K562 (cell line): ENCODE data around the gene TECPR2. TPM values are rescaled to one million over a fixed set of nuclear protein-coding genes. Genes with fewer than 3 reads are reported as not detected.

Experiments
- ATAC-seq: fragments of 200-7000 bp; cut with Tn5 transposase; 3 replicates; pipeline ENCODE4 v1.9.1; 2020; ENCODE audit warnings: moderate library complexity
- BruUV-seq: library from RNA; stranded (reverse); fragments of 400-500 nt; replicated peaks from 2 replicates; lab custom pipeline; 2021; lab: Mats Ljungman, UMichigan
- CTCF ChIA-PET: fragments of 300-600 bp; formaldehyde crosslinking; extraction: SDS; loops from one replicate; lab custom pipeline; 2021; ENCODE audit warnings: low intra/inter-chr PET ratio; lab: Yijun Ruan, JAX
- POLR2A ChIA-PET: fragments of 300-600, 350-650 bp; sonication (Branson Sonifier 250); formaldehyde crosslinking; extraction: SDS; loops from one replicate; lab custom pipeline; 2021; ENCODE audit warnings: antibody characterized with exemption, inconsistent platforms; lab: Yijun Ruan, JAX
- DNase-seq, 4 experiments: peaks; one replicate each; pipeline versions ENCODE4 v3.0.0 to v3.0.0-alpha.2; 2011 to 2018; ENCODE audit warnings: low spot score in 3 of 4, mixed read lengths in 3 of 4; ENCODE audit errors: extremely low read depth in 1 of 4
- FAIRE-seq: peaks from 2 replicates; lab custom pipeline; 2011; peaks lifted over from hg19 to GRCh38; lab: Jason Lieb, UNC
- H2AFZ ChIP-seq: 2 replicates; pipeline ENCODE4 v1.6.0; 2011; ENCODE audit warnings: low read depth, low read length, control low read depth, inconsistent platforms
- H3K27ac ChIP-seq: fragments of 200-600 bp; 3 replicates; pipeline ENCODE4 v1.8.0; 2011; ENCODE audit warnings: low read depth, mild to moderate bottlenecking, control low read depth, inconsistent platforms, low read length, moderate library complexity, mixed read lengths; ENCODE audit errors: extremely low read depth
- H3K27me3 ChIP-seq, 2 experiments: fragments of 300-600 bp in 1 of 2; 2 replicates in 1 of 2; 3 replicates in 1 of 2; pipeline versions ENCODE4 v1.6.0 to v1.8.0; 2011; ENCODE audit warnings: inconsistent platforms in 2 of 2, low read length in 2 of 2, mild to moderate bottlenecking in 1 of 2, mixed read lengths in 1 of 2, moderate library complexity in 1 of 2; ENCODE audit not compliant: control insufficient read depth in 2 of 2, insufficient read depth in 2 of 2
- H3K36me3 ChIP-seq: fragments of 300-600 bp; 3 replicates; pipeline ENCODE4 v1.8.0; 2011; ENCODE audit warnings: mild to moderate bottlenecking, low read length, inconsistent platforms; ENCODE audit not compliant: control insufficient read depth, insufficient read depth
- H3K4me1 ChIP-seq, 2 experiments: fragments of 200-600 bp in 1 of 2; replicated peaks in 1 of 2; 2 replicates in 1 of 2; 3 replicates in 1 of 2; pipeline versions ENCODE4 v1.5.1 to v1.8.0; 2011; ENCODE audit warnings: inconsistent platforms in 2 of 2, low read length in 2 of 2, mild to moderate bottlenecking in 1 of 2, mixed read lengths in 1 of 2, moderate library complexity in 1 of 2; ENCODE audit not compliant: control insufficient read depth in 2 of 2, insufficient read depth in 2 of 2
- H3K4me2 ChIP-seq: 2 replicates; pipeline ENCODE4 v1.6.1; 2011; ENCODE audit warnings: low read length, control low read depth, inconsistent platforms, mixed read lengths; ENCODE audit not compliant: insufficient read depth
- H3K4me3 ChIP-seq: fragments of 200-600 bp; sonication (generic), shearing (Covaris generic); 2 replicates; pipeline ENCODE4 v1.5.1; 2016; ENCODE audit warnings: control low read depth, inconsistent platforms
- H3K79me2 ChIP-seq: fragments of 200-600 bp; 3 replicates; pipeline ENCODE4 v1.8.0; 2011; ENCODE audit warnings: low read length, inconsistent platforms; ENCODE audit not compliant: control insufficient read depth, insufficient read depth
- H3K9ac ChIP-seq, 2 experiments: 2 replicates each; pipeline versions ENCODE4 v1.6.0 to v1.6.1; 2011; ENCODE audit warnings: low read depth in 2 of 2, low read length in 2 of 2, control low read depth in 1 of 2, inconsistent platforms in 1 of 2, mild to moderate bottlenecking in 1 of 2, mixed read lengths in 1 of 2; ENCODE audit not compliant: insufficient read depth in 1 of 2
- H3K9me1 ChIP-seq: one replicate; pipeline ENCODE4 v1.6.0; 2011; ENCODE audit warnings: inconsistent platforms, mild to moderate bottlenecking, low read length, moderate library complexity; ENCODE audit not compliant: control insufficient read depth, insufficient read depth
- H3K9me3 ChIP-seq: replicated peaks from 2 replicates; pipeline ENCODE4 v1.5.1; 2011; ENCODE audit warnings: low read depth, low read length, inconsistent platforms; ENCODE audit not compliant: control insufficient read depth, insufficient read depth
- H4K20me1 ChIP-seq: replicated peaks from 2 replicates; pipeline ENCODE4 v1.6.1; 2011; ENCODE audit warnings: low read length, inconsistent platforms, mixed read lengths; ENCODE audit not compliant: control insufficient read depth, insufficient read depth
- COPS2 ChIP-seq: fragments of 450-650 bp; conservative IDR thresholded peaks from 2 replicates; pipeline ENCODE4 v1.6.1; 2016; ENCODE audit warnings: mild to moderate bottlenecking, moderate library complexity
- NBN ChIP-seq: fragments of 450-650 bp; IDR thresholded peaks from 2 replicates; pipeline ENCODE4 v1.6.1; 2016; ENCODE audit warnings: low read depth, mild to moderate bottlenecking
- NR4A1 ChIP-seq, 2 experiments: fragments of 250-450 bp in 1 of 2; fragments of 450-650 bp in 1 of 2; sonication (Bioruptor Pico) in 1 of 2; IDR thresholded peaks; 2 replicates each; pipeline versions ENCODE4 v1.4.0 to v1.6.1; 2016 to 2020; ENCODE audit warnings: mild to moderate bottlenecking in 2 of 2, missing compliant biosample characterization in 1 of 2, missing genetic modification characterization in 1 of 2, moderate library complexity in 1 of 2
- PATZ1 ChIP-seq: fragments of 250-450 bp; sonication (Bioruptor Pico); IDR thresholded peaks from 2 replicates; pipeline ENCODE4 v1.5.0; 2020; ENCODE audit warnings: mild to moderate bottlenecking, borderline replicate concordance
- SMAD3 ChIP-seq: fragments of 450-650 bp; formaldehyde crosslinking; conservative IDR thresholded peaks from 2 replicates; pipeline ENCODE4 v1.4.0; 2020; ENCODE audit warnings: mild to moderate bottlenecking
- TBL1XR1 ChIP-seq, 2 experiments: IDR thresholded peaks; 2 replicates each; pipeline ENCODE4 v1.6.1; 2012; ENCODE audit warnings: improper control_type of control experiment in 2 of 2, low read length in 2 of 2, mild to moderate bottlenecking in 1 of 2
- USF2 ChIP-seq: sonication (generic); formaldehyde crosslinking; IDR thresholded peaks from 2 replicates; pipeline ENCODE4 v1.5.0; 2020; ENCODE audit warnings: missing genetic modification reagents
- ZNF407 ChIP-seq: fragments of 450-650 bp; IDR thresholded peaks from 2 replicates; pipeline ENCODE4 v1.6.1; 2016; ENCODE audit warnings: low read depth
- ZNF444 ChIP-seq: fragments of 250-450 bp; sonication (Bioruptor Pico); IDR thresholded peaks from 2 replicates; pipeline ENCODE4 v1.4.0; 2020; ENCODE audit warnings: mild to moderate bottlenecking, moderate library complexity
- WGBS: fragments of 100-300 bp; shearing (Covaris generic); methylation state at CpG from one replicate; pipeline ENCODE4 v1.1.6; 2016; ENCODE audit warnings: low coverage, mixed read lengths; ENCODE audit not compliant: insufficient coverage; ENCODE audit errors: missing lambda C conversion rate; 5-methylcytosine and 5-hydroxymethylcytosine counted together
- in situ Hi-C: fragments of 300-500 bp; cut with MboI; formaldehyde crosslinking; loops from 4 replicates; pipeline ENCODE4 v1.15.0; 2018; ENCODE audit warnings: inconsistent platforms, mixed read lengths
- intact Hi-C: fragments of 100-400 bp; cut with micrococcal nuclease; formaldehyde crosslinking; loops from 2 replicates; pipeline ENCODE4 v1.14.2; 2022
- polyA plus RNA-seq, 8 experiments: library from polyadenylated mRNA; depleted of rRNA in 4 of 8; stranded (reverse) in 5 of 8; unstranded in 3 of 8; fragments of >200 nt; fragmentation: Nextera tagmentation in 2 of 8; fragmentation: Illumina TruSeq in 1 of 8; extraction: Ambion mirVana in 2 of 8; extraction: Trizol in 1 of 8; gene quantifications; 2 replicates each; pipeline versions ENCODE4 v1.2.1 to v1.2.3, GENCODE V29; 2011 to 2014; ENCODE audit warnings: inconsistent platforms in 1 of 8, missing spikeins in 1 of 8
- total RNA-seq, 7 experiments: library from RNA; depleted of rRNA in 6 of 7; stranded (reverse); fragments of >200 nt in 6 of 7; fragmentation: Illumina TruSeq in 2 of 7; extraction: Trizol in 2 of 7; gene quantifications; 2 replicates each; pipeline versions ENCODE4 v1.2.1 to v1.2.3, GENCODE V29; 2011 to 2021; ENCODE audit warnings: low replicate concordance in 1 of 7

Gene TECPR2
- total and polyA plus RNA-seq, 9 of the 15 experiments (the other 6 are each of a cell fraction or from before 2014, with no cell fraction given) = 0.04 to 3.0 (median 0.83) TPM

- no peak for TF ChIP-seq NR4A1 (CRISPR knock-in tag; IDR thresholded peaks at IDR 0.05)
- TF ChIP-seq NR4A1 (tag; IDR thresholded peaks at IDR 0.05) = no peak
- TF ChIP-seq COPS2 = no peak
Measured at GRCh38 chr14:102462391-102462790, 99.7 kb downstream of the TECPR2 start (continued).

- Histone ChIP-seq H2AFZ (no peak overlapping the region), H3K9me1 (no peaks in the 10 kb centered on the region), H4K20me1 (no peaks in the 10 kb centered on the region), H3K27me3 (no peaks in the 10 kb centered on the region), H3K36me3 (no peaks in the 10 kb centered on the region), H3K9ac (no peak overlapping the region), H3K4me2 (no peak overlapping the region), H3K9me3 (no peaks in the 10 kb centered on the region), H3K27ac (no peak overlapping the region), H3K4me3 (no peak overlapping the region), H3K79me2 (no peaks in the 10 kb centered on the region), H3K4me1 (peaks cover 0 to 6% of the 10 kb centered on the region in 2 experiments; a peak in 4 of 5 replicates)
- FAIRE-seq = no peak
- intact Hi-C loops = no loop called here
- no peak for DNase-seq
- in situ Hi-C loops = no loop called here
- 15% methylated on average over 4 of the region's 4 CpGs for WGBS
- ChIA-PET POLR2A (no interaction called here), CTCF (no interaction called here)
- no peak for ATAC-seq
- no TSS peak for BruUV-seq
- TF ChIP-seq NBN (no peak), TBL1XR1 (IDR thresholded peaks at IDR 0.05; ENCODE audit: low read length in 2 of 2) (no peak), ZNF407 (no peak), PATZ1 (CRISPR knock-in tag) (no peak), ZNF444 (no peak), SMAD3 (CRISPR knock-in tag) (no peak), USF2 (CRISPR knock-in tag) (no peak)
Measured at GRCh38 chr14:102464006-102464405, 101.3 kb downstream of the TECPR2 start.
